GM12872 (cell line): Measurements from ENCODE around the gene SLC24A3.

Experiments used
- CTCF ChIP-seq: IDR thresholded peaks from 3 replicates; pipeline ENCODE4 v1.5.1; 2011; ENCODE audit warnings: low read depth, mild to moderate bottlenecking, low read length, moderate library complexity; ENCODE audit not compliant: insufficient read depth

SLC24A3 gene

GRCh38 chr20:19440660-19441527, 228.5 kb downstream of the SLC24A3 start:
- TF ChIP-seq CTCF, result no peak

GRCh38 chr20:19446246-19446645, 233.8 kb downstream of the SLC24A3 start:
- no peak for TF ChIP-seq CTCF

- no peak for TF ChIP-seq CTCF
Measured at GRCh38 chr20:19448632-19449031, 236.2 kb downstream of the SLC24A3 start.

GRCh38 chr20:19449051-19449450, 236.6 kb downstream of the SLC24A3 start:
- TF ChIP-seq CTCF, result no peak

GRCh38 chr20:19451231-19451922, 238.9 kb downstream of the SLC24A3 start:
- no peak for TF ChIP-seq CTCF

GRCh38 chr20:19451923-19452295, 239.5 kb downstream of the SLC24A3 start:
- no peak for TF ChIP-seq CTCF

- TF ChIP-seq CTCF, result no peak
Measured at GRCh38 chr20:19453410-19453809, 241.0 kb downstream of the SLC24A3 start.
